ENCODE results near the gene NAA10. TPM values are rescaled to one million over a fixed set of nuclear protein-coding genes. Genes with fewer than 3 reads are reported as not detected.

The NAA10 gene
- total RNA-seq, 1 experiment from 2014 or later, result 124 TPM

GRCh38 chrX:153883163-153883843, 51.5 kb downstream of the NAA10 start:
- H3K9ac ChIP-seq (ENCODE audit: low read length), result no peak overlapping the region
- H3K9me3 ChIP-seq (ENCODE audit: control insufficient read depth in 1 of 2, insufficient read depth in 1 of 2, low read depth in 1 of 2, low read length in 2 of 2), result no peaks in the 10 kb centered on the region
- ATAC-seq, result no peak
- no peak overlapping the region for H3K4me3 ChIP-seq (replicated peaks in 1 of 2; ENCODE audit: low read depth in 1 of 2, low read length in 2 of 2)
- ChIA-PET POLR2A (no interaction called here), RAD21 (ENCODE audit: low non-redundant PET in 1 of 2, low total read pairs in 2 of 2, uncharacterized antibody in 2 of 2, unreplicated experiment in 2 of 2) (no interaction called here), CTCF (no interaction called here)
- H3K27me3 ChIP-seq (ENCODE audit: insufficient read depth, low read length), result no peaks in the 10 kb centered on the region
- H3K4me2 ChIP-seq (ENCODE audit: low read length), result no peak overlapping the region
- TF ChIP-seq TCF7L2 (IDR thresholded peaks at IDR 0.05; ENCODE audit: borderline replicate concordance, extremely low read depth, insufficient read depth, insufficient read length) (no peak), MAX (IDR thresholded peaks at IDR 0.05) (no peak), CEBPB (IDR thresholded peaks at IDR 0.05; ENCODE audit: low read depth) (no peak), RAD21 (IDR thresholded peaks at IDR 0.05; ENCODE audit: low read depth) (no peak), ELF1 (IDR thresholded peaks at IDR 0.05; ENCODE audit: borderline replicate concordance, low read depth) (no peak), CTCF (IDR thresholded peaks at IDR 0.05 in 2 of 3, conservative IDR thresholded peaks at IDR 0.05 in 1 of 3; ENCODE audit: borderline replicate concordance in 1 of 3, insufficient read depth in 1 of 3, low read depth in 2 of 3, low read length in 2 of 3) (no peak), ZBTB33 (IDR thresholded peaks at IDR 0.05; ENCODE audit: extremely low read depth, insufficient replicate concordance, low read length) (no peak), ZNF274 (IDR thresholded peaks at IDR 0.05; ENCODE audit: low read depth, low read length) (no peak), FOSL1 (IDR thresholded peaks at IDR 0.05; ENCODE audit: low read depth) (no peak), ZFX (IDR thresholded peaks at IDR 0.05) (no peak)
- no peaks in the 10 kb centered on the region for H4K20me1 ChIP-seq (ENCODE audit: insufficient read depth)
- H2AFZ ChIP-seq (ENCODE audit: low read depth, low read length, poor library complexity, severe bottlenecking), result no peak overlapping the region
- DNase-seq (ENCODE audit: low read depth, low spot score), result no peak
- no peaks in the 10 kb centered on the region for H3K9me2 ChIP-seq (ENCODE audit: insufficient read depth)
- no peaks in the 10 kb centered on the region for H3K36me3 ChIP-seq (ENCODE audit: control insufficient read depth in 1 of 2, insufficient read depth in 2 of 2, low read length in 2 of 2)
- H3K27ac ChIP-seq (ENCODE audit: low read depth, low read length), result no peak overlapping the region
- H3K4me1 ChIP-seq (ENCODE audit: control insufficient read depth in 1 of 2, insufficient read depth in 2 of 2, low read length in 2 of 2), result peaks cover 9 to 37% of the 10 kb centered on the region in 2 experiments
- BruUV-seq (replicated peaks), result no TSS peak
- no peaks in the 10 kb centered on the region for H3K79me2 ChIP-seq (ENCODE audit: insufficient read depth, low read length)
- intact Hi-C loops (cut with micrococcal nuclease), result no loop called here
